A673 (cell line): ENCODE measurements around the gene DIP2C.

ENCODE experiments used
- CTCF ChIP-seq: fragments of 300-800, 200-600 bp; sonication (generic); conservative IDR thresholded peaks from 2 replicates; pipeline ENCODE4 v1.5.1; 2017; ENCODE audit warnings: low read depth, mild to moderate bottlenecking, antibody characterized with exemption, low read length, moderate library complexity, mixed read lengths
- EZH2 ChIP-seq: fragments of 200-600 bp; sonication (generic); IDR thresholded peaks from 2 replicates; pipeline ENCODE4 v1.6.1; 2017; ENCODE audit warnings: borderline replicate concordance, low read depth, mild to moderate bottlenecking, mixed read lengths, antibody characterized with exemption, low read length; ENCODE audit not compliant: poor library complexity, severe bottlenecking

DNA sequence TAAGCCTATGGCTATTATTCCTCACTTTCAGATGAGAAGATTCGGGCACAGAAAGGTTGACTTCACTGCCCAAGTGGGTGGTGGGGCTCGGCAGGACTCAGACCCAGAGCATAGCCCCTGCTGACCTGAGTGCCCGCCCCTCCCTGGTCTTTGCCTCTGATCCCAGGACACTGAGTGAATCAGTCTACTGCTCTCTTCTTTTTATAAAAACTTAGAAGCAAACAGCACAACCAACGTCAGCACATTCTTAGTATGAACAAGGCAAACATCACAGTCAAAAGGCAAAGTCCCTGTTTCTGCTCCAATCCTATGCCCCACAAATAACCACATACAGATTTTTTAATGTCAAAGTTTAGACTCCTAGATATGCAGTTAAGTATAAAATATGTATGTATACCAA, 316.5 kb downstream of the DIP2C start:
- TF ChIP-seq CTCF (no peak), EZH2 (no peak)
